ENCODE results near the gene SUPT16H. TPM values are rescaled to one million over a fixed set of nuclear protein-coding genes. Genes with fewer than 3 reads are reported as not detected.

The SUPT16H gene
- total and polyA plus RNA-seq, 10 of the 15 experiments (the other 5 are each of a cell fraction or from before 2014, with no cell fraction given), result 90.7 to 201 (median 121) TPM

- ChIA-PET CTCF (interaction anchor here (0.8 to 2.2 kb wide), 9 partner anchors 12 to 167 kb away, joined by 3 to 7 read pairs (median 3); no protein-coding TSS in a partner anchor), RAD21 (ENCODE audit: unreplicated experiment) (interaction anchor here (1.1 to 1.4 kb wide), 6 partner anchors 11 to 117 kb away, joined by 3 to 13 read pairs (median 4); partner anchors contain the start of gene CHD8), SMC1A (ENCODE audit: uncharacterized antibody, unreplicated experiment) (interaction anchor here (0.7 to 1.8 kb wide), 8 partner anchors 17 to 279 kb away, joined by 3 to 15 read pairs (median 4); partner anchors contain the start of gene CHD8), POLR2A (interaction anchor here (0.5 to 1.3 kb wide), 6 partner anchors 40 to 607 kb away, joined by 3 to 5 read pairs (median 4); no protein-coding TSS in a partner anchor)
- H3K9me3 ChIP-seq (replicated peaks; ENCODE audit: control insufficient read depth, insufficient read depth, low read length), result no peaks in the 10 kb centered on the region; the same call in 2 of the 3 replicates
- ATAC-seq (no peak), DNase-seq (ENCODE audit: low read depth, low spot score) (no peak), FAIRE-seq (no peak)
- peak overlapping the region; percentile 81 for H3K4me2 ChIP-seq (ENCODE audit: control insufficient read depth, insufficient read depth)
- H3K4me3 ChIP-seq, result peak overlapping the region; percentile 95
- peaks cover 2 to 8% of the 10 kb centered on the region in 2 experiments; a peak in 2 of 4 replicates for H3K36me3 ChIP-seq (ENCODE audit: control insufficient read depth in 2 of 2, insufficient read depth in 2 of 2, low read length in 1 of 2)
- intact Hi-C loops (cut with micrococcal nuclease; ENCODE audit: unreplicated experiment) (loop anchor here (10.0 kb wide), 1 partner anchor 117 kb away; the partner anchor contains the start of gene HNRNPC), in situ Hi-C loops (cut with MboI) (no loop called here)
- H4K20me1 ChIP-seq (ENCODE audit: control insufficient read depth, insufficient read depth), result no peaks in the 10 kb centered on the region
- no peak overlapping the region for H2AFZ ChIP-seq (ENCODE audit: control insufficient read depth, low read depth, low read length)
- no peak for TF ChIP-seq PAX8 (IDR thresholded peaks at IDR 0.05)
- peak; percentile 32; the same call in 1 of the 2 replicates for TF ChIP-seq ATF7 (IDR thresholded peaks at IDR 0.05; ENCODE audit: low read depth)
- no peak for TF ChIP-seq BRCA1 (IDR thresholded peaks at IDR 0.05; ENCODE audit: low read depth, low read length)
- no peak for TF ChIP-seq POLR2AphosphoS5 (IDR thresholded peaks at IDR 0.05; ENCODE audit: low read length)
- peak; percentile 33; the same call in 1 of the 2 replicates for TF ChIP-seq SPI1 (IDR thresholded peaks at IDR 0.05; ENCODE audit: borderline replicate concordance, insufficient read depth, low read depth, low read length)
- peak overlapping the region; percentile 99 for H3K9ac ChIP-seq (ENCODE audit: control insufficient read depth, insufficient read depth, low read length)
- H3K27ac ChIP-seq (ENCODE audit: control insufficient read depth, insufficient read depth), result peak overlapping the region; percentile 94; the same call in 1 of the 2 replicates
- H3K79me2 ChIP-seq (ENCODE audit: control insufficient read depth, insufficient read depth, low read length), result peaks cover 65% of the 10 kb centered on the region
- no peaks in the 10 kb centered on the region for H3K27me3 ChIP-seq (replicated peaks in 1 of 2; ENCODE audit: control insufficient read depth in 2 of 2, insufficient read depth in 2 of 2, low read length in 1 of 2)
- peaks cover 9% of the 10 kb centered on the region for H3K4me1 ChIP-seq (ENCODE audit: control insufficient read depth, insufficient read depth, low read length)
- no TSS peak for BruUV-seq (replicated peaks)
These were observed 1.7 kb downstream of the SUPT16H start for GRCh38 chr14:21382095-21382494.

GRCh38 chr14:21379338-21379737 is 4.5 kb downstream of the SUPT16H start:
- in situ Hi-C loops (cut with MboI) (no loop called here), intact Hi-C loops (cut with micrococcal nuclease; ENCODE audit: unreplicated experiment) (no loop called here)
- BruUV-seq (replicated peaks), result no TSS peak
- H3K9ac ChIP-seq (ENCODE audit: control insufficient read depth, insufficient read depth, low read length), result no peak overlapping the region
- 88% methylated on average over 6 of the region's 6 CpGs for WGBS (ENCODE audit: insufficient coverage, insufficient replicate concordance, low lambda C conversion rate, missing lambda C conversion rate)
- H3K9me3 ChIP-seq (replicated peaks; ENCODE audit: control insufficient read depth, insufficient read depth, low read length), result no peaks in the 10 kb centered on the region; the same call in 2 of the 3 replicates
- H2AFZ ChIP-seq (ENCODE audit: control insufficient read depth, low read depth, low read length), result no peak overlapping the region
- ATAC-seq, result no peak
- no peaks in the 10 kb centered on the region for H3K4me1 ChIP-seq (ENCODE audit: control insufficient read depth, insufficient read depth, low read length)
- TF ChIP-seq IKZF1 (conservative IDR thresholded peaks at IDR 0.05), result no peak
- no peak for TF ChIP-seq CUX1 (IDR thresholded peaks at IDR 0.05; ENCODE audit: insufficient replicate concordance, low read depth, low read length)
- TF ChIP-seq, protein P1, sequence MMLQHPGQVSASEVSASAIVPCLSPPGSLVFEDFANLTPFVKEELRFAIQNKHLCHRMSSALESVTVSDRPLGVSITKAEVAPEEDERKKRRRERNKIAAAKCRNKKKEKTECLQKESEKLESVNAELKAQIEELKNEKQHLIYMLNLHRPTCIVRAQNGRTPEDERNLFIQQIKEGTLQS (IDR thresholded peaks at IDR 0.05; ENCODE audit: borderline replicate concordance, extremely low read depth, low read depth, low read length), result no peak
- no peak for TF ChIP-seq ZNF217 (IDR thresholded peaks at IDR 0.05)
- no peak for TF ChIP-seq HDGF (IDR thresholded peaks at IDR 0.05)
- no peak for TF ChIP-seq PAX5 (IDR thresholded peaks at IDR 0.05; ENCODE audit: borderline replicate concordance, low read depth, low read length)
- H4K20me1 ChIP-seq (ENCODE audit: control insufficient read depth, insufficient read depth), result no peaks in the 10 kb centered on the region; the same call in 1 of the 2 replicates
- peaks cover 87% of the 10 kb centered on the region for H3K79me2 ChIP-seq (ENCODE audit: control insufficient read depth, insufficient read depth, low read length)
- H3K4me2 ChIP-seq (ENCODE audit: control insufficient read depth, insufficient read depth), result 0 out of 2 replicates have a peak overlapping the region, but pooled peaks have one; percentile 38
- ChIA-PET RAD21 (ENCODE audit: unreplicated experiment) (interaction anchor here (1.0 to 1.3 kb wide), 2 partner anchors 28 to 46 kb away, joined by 3 to 4 read pairs; no protein-coding TSS in a partner anchor), SMC1A (ENCODE audit: uncharacterized antibody, unreplicated experiment) (interaction anchor here (0.9 to 1.5 kb wide), 4 partner anchors 37 to 76 kb away, joined by 3 to 5 read pairs (median 4); no protein-coding TSS in a partner anchor), POLR2A (interaction anchor here (0.6 kb wide), 1 partner anchor 978 kb away, joined by 3 read pairs; no protein-coding TSS in a partner anchor), CTCF (interaction anchor here (1.4 to 1.5 kb wide), 2 partner anchors 36 to 149 kb away, joined by 3 to 4 read pairs; no protein-coding TSS in a partner anchor)
- H3K4me3 ChIP-seq, result no peak overlapping the region
- H3K36me3 ChIP-seq (ENCODE audit: control insufficient read depth in 2 of 2, insufficient read depth in 2 of 2, low read length in 1 of 2), result peaks cover 0 to 8% of the 10 kb centered on the region in 2 experiments; a peak in 1 of 4 replicates
- DNase-seq (ENCODE audit: low read depth, low spot score), result no peak
- H3K27me3 ChIP-seq (replicated peaks in 1 of 2; ENCODE audit: control insufficient read depth in 2 of 2, insufficient read depth in 2 of 2, low read length in 1 of 2), result no peaks in the 10 kb centered on the region
- H3K27ac ChIP-seq (ENCODE audit: control insufficient read depth, insufficient read depth), result no peak overlapping the region
- no peak for FAIRE-seq
